HG03520 (cell line): ENCODE results near the gene NFKBIE.

ENCODE experiments used
- ATAC-seq: cut with Tn5 transposase; IDR thresholded peaks from one replicate; pipeline ENCODE4 v1.9.1; 2021; ENCODE audit warnings: mild to moderate bottlenecking, moderate library complexity; ENCODE audit not compliant: unreplicated experiment

NFKBIE gene

GRCh38 chr6:44217332-44218143, 47.8 kb downstream of the NFKBIE start:
- ATAC-seq: no peak

- no peak for ATAC-seq
Measured at GRCh38 chr6:44216677-44217331, 48.5 kb downstream of the NFKBIE start, which contains the start of gene MYMX. Gene MYMX (plus strand): TSS chr6:44216926. CDS start chr6:44217472, 546 bp downstream.

GRCh38 chr6:44214307-44214706, 51.0 kb downstream of the NFKBIE start:
- no peak for ATAC-seq

GRCh38 chr6:44211284-44211683, 54.1 kb downstream of the NFKBIE start:
- no peak for ATAC-seq
